Suprapubic skin (tissue), 3 donors: ENCODE results near the gene ARSB.

Experiments used
- POLR2A ChIP-seq, 2 donors: fragments of 450-650 bp; IDR thresholded peaks; one replicate each; pipeline ENCODE4 v1.6.1; 2017; ENCODE audit warnings: antibody characterized with exemption in 2 of 2, mild to moderate bottlenecking in 2 of 2, moderate library complexity in 2 of 2
- TF ChIP-seq, protein P1 (sequence below), 2 donors: fragments of 200-600 bp in 1 of 2; fragments of 450-650 bp in 1 of 2; sonication (generic) in 1 of 2; IDR thresholded peaks; one replicate each; pipeline ENCODE4 v1.5.1; 2016 to 2019; ENCODE audit warnings: antibody characterized with exemption in 2 of 2, mild to moderate bottlenecking in 1 of 2, moderate library complexity in 1 of 2

DNA sequence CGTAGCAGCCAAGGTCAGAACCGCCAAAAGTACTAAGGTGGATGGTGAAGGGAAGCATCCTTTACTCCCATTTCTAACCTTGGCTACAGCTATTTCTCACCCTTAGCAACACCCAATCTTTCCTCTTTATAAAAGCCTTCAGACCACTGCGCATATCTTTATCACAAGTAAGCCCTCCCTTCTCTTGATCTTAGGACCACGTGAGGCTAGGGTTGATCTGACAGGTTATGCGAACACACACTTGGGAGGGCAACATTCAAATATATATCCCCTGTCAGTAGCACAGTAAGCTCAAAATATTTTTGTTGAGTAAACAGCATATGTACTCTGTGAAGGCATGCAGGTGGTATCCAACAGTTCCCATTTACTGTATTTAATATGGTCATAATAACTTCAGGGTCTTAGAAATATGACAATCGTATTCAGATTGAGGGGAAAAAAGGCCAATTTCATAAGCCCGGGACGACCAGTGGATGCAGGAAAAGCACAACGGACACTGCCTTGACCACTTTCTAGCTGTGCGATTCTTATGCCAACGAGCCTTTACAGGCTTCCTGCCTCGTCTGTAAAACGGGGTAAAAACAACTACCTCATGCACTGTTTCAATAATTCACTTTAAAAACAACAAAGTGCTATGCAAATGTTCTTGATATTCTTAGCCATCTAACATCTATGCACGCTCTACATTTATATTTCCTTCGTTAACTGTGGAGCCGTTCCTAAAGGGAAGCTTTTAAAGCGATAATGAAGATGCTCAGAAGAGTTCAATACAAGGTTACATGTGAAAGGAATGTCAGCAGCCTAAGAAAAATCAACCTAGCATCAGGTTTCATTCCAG lies 1.3 kb downstream of the ARSB start:
- TF ChIP-seq, protein P1, sequence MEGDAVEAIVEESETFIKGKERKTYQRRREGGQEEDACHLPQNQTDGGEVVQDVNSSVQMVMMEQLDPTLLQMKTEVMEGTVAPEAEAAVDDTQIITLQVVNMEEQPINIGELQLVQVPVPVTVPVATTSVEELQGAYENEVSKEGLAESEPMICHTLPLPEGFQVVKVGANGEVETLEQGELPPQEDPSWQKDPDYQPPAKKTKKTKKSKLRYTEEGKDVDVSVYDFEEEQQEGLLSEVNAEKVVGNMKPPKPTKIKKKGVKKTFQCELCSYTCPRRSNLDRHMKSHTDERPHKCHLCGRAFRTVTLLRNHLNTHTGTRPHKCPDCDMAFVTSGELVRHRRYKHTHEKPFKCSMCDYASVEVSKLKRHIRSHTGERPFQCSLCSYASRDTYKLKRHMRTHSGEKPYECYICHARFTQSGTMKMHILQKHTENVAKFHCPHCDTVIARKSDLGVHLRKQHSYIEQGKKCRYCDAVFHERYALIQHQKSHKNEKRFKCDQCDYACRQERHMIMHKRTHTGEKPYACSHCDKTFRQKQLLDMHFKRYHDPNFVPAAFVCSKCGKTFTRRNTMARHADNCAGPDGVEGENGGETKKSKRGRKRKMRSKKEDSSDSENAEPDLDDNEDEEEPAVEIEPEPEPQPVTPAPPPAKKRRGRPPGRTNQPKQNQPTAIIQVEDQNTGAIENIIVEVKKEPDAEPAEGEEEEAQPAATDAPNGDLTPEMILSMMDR (IDR thresholded peaks at IDR 0.05) = no peak
- no peak for TF ChIP-seq POLR2A (IDR thresholded peaks at IDR 0.05)
